IMR-90 (cell line): ENCODE measurements around the gene ZNF407. TPM values are rescaled to one million over a fixed set of nuclear protein-coding genes. Genes with fewer than 3 reads are reported as not detected.

ENCODE experiments used
- ATAC-seq: fragments of 200-7000 bp; cut with Tn5 transposase; 2 replicates; pipeline ENCODE4 v1.9.1; 2020; ENCODE audit warnings: low read depth, mild to moderate bottlenecking, moderate library complexity
- BruUV-seq: library from RNA; stranded (reverse); fragments of 400-500 nt; replicated peaks from 2 replicates; lab custom pipeline; 2021; lab: Mats Ljungman, UMichigan
- CTCF ChIA-PET: fragments of 300-600 bp; formaldehyde crosslinking; extraction: SDS; loops from one replicate; lab custom pipeline; 2021; ENCODE audit warnings: antibody characterized with exemption; lab: Yijun Ruan, JAX
- POLR2A ChIA-PET: fragments of 300-600 bp; sonication (Branson Sonifier 250); formaldehyde crosslinking; loops from one replicate; lab custom pipeline; 2022; ENCODE audit warnings: antibody characterized with exemption; ENCODE audit not compliant: unreplicated experiment; lab: Charles Lee
- DNase-seq: peaks from one replicate; pipeline ENCODE4 v3.0.0; 2013
- H2AFZ ChIP-seq: replicated peaks from 2 replicates; pipeline ENCODE3; 2013; ENCODE audit warnings: low read length, mild to moderate bottlenecking; ENCODE audit not compliant: poor library complexity
- H2AK5ac ChIP-seq: 2 replicates; pipeline ENCODE4 v1.6.1; 2013; ENCODE audit warnings: low read depth, low read length, inconsistent platforms
- H2AK9ac ChIP-seq: replicated peaks from 2 replicates; pipeline ENCODE3; 2013; ENCODE audit warnings: mild to moderate bottlenecking, low read depth, low read length, moderate library complexity; ENCODE audit not compliant: poor library complexity
- H2BK120ac ChIP-seq: 2 replicates; pipeline ENCODE4 v1.6.1; 2013; ENCODE audit warnings: low read depth, low read length, inconsistent platforms
- H2BK15ac ChIP-seq: 3 replicates; pipeline ENCODE4 v1.6.1; 2013; ENCODE audit warnings: low read depth, low read length, inconsistent platforms
- H2BK20ac ChIP-seq: 2 replicates; pipeline ENCODE4 v1.6.1; 2013; ENCODE audit warnings: low read depth, mild to moderate bottlenecking, inconsistent platforms, low read length, moderate library complexity
- H2BK5ac ChIP-seq: 2 replicates; pipeline ENCODE4 v1.6.1; 2013; ENCODE audit warnings: mild to moderate bottlenecking, low read depth, low read length, inconsistent platforms; ENCODE audit not compliant: poor library complexity, severe bottlenecking
- H3K14ac ChIP-seq: replicated peaks from 2 replicates; pipeline ENCODE4 v1.6.1; 2013; ENCODE audit warnings: low read depth, low read length, inconsistent platforms
- H3K18ac ChIP-seq: 2 replicates; pipeline ENCODE4 v1.6.1; 2013; ENCODE audit warnings: low read depth, low read length, control low read depth
- H3K23ac ChIP-seq: 2 replicates; pipeline ENCODE4 v1.6.1; 2013; ENCODE audit warnings: low read depth, low read length, inconsistent platforms
- H3K27ac ChIP-seq: 2 replicates; pipeline ENCODE4 v1.5.1; 2013; ENCODE audit warnings: mild to moderate bottlenecking, control low read depth, low read length; ENCODE audit not compliant: insufficient read depth
- H3K27me3 ChIP-seq: 2 replicates; pipeline ENCODE4 v1.6.1; 2013; ENCODE audit warnings: low read length; ENCODE audit not compliant: control insufficient read depth, insufficient read depth
- H3K36me3 ChIP-seq: 2 replicates; pipeline ENCODE4 v1.6.1; 2013; ENCODE audit warnings: low read length, mixed read lengths; ENCODE audit not compliant: control insufficient read depth, insufficient read depth
- H3K4ac ChIP-seq: 2 replicates; pipeline ENCODE4 v1.6.1; 2013; ENCODE audit warnings: low read depth, low read length, inconsistent platforms
- H3K4me1 ChIP-seq: 2 replicates; pipeline ENCODE4 v1.6.1; 2013; ENCODE audit warnings: low read length, mixed read lengths; ENCODE audit not compliant: control insufficient read depth, insufficient read depth
- H3K4me2 ChIP-seq: 2 replicates; pipeline ENCODE4 v1.6.1; 2013; ENCODE audit warnings: low read depth, mild to moderate bottlenecking, control low read depth, low read length, moderate library complexity
- H3K4me3 ChIP-seq: 2 replicates; pipeline ENCODE4 v1.5.1; 2013; ENCODE audit warnings: low read depth, mild to moderate bottlenecking, control low read depth, low read length, moderate library complexity; ENCODE audit not compliant: insufficient read depth
- H3K56ac ChIP-seq: 2 replicates; pipeline ENCODE4 v1.6.1; 2013; ENCODE audit warnings: low read length, inconsistent platforms; ENCODE audit not compliant: insufficient read depth; ENCODE audit errors: extremely low read depth
- H3K79me1 ChIP-seq, 2 experiments: 2 replicates each; pipeline ENCODE4 v1.6.1; 2013; ENCODE audit warnings: low read length in 2 of 2, inconsistent platforms in 1 of 2, low read depth in 1 of 2
- H3K9ac ChIP-seq: 2 replicates; pipeline ENCODE4 v1.6.1; 2013; ENCODE audit warnings: low read depth, low read length, control low read depth
- H3K9me1 ChIP-seq: 2 replicates; pipeline ENCODE4 v1.6.1; 2013; ENCODE audit warnings: low read length, inconsistent platforms; ENCODE audit not compliant: insufficient read depth
- H3K9me3 ChIP-seq: 2 replicates; pipeline ENCODE4 v1.6.1; 2013; ENCODE audit warnings: low read length; ENCODE audit not compliant: control insufficient read depth, insufficient read depth
- H4K20me1 ChIP-seq: 2 replicates; pipeline ENCODE4 v1.6.1; 2013; ENCODE audit warnings: low read length, inconsistent platforms; ENCODE audit not compliant: insufficient read depth
- H4K5ac ChIP-seq: 2 replicates; pipeline ENCODE4 v1.6.1; 2013; ENCODE audit warnings: mild to moderate bottlenecking, low read depth, low read length, control low read depth
- H4K8ac ChIP-seq, 2 experiments: 2 replicates each; pipeline ENCODE4 v1.6.1; 2013; ENCODE audit warnings: low read depth in 2 of 2, low read length in 2 of 2, control low read depth in 1 of 2, inconsistent platforms in 1 of 2
- H4K91ac ChIP-seq: 2 replicates; pipeline ENCODE4 v1.6.1; 2013; ENCODE audit warnings: low read depth, low read length, inconsistent platforms; ENCODE audit not compliant: insufficient read depth
- BHLHE40 ChIP-seq: fragments of 150-350 bp; IDR thresholded peaks from 2 replicates; pipeline ENCODE4 v1.6.1; 2016; ENCODE audit warnings: mild to moderate bottlenecking, low read depth, low read length
- CEBPB ChIP-seq: IDR thresholded peaks from 2 replicates; pipeline ENCODE4 v1.6.1; 2012; ENCODE audit warnings: low read depth, low read length, improper control_type of control experiment
- CHD1 ChIP-seq: IDR thresholded peaks from 2 replicates; pipeline ENCODE4 v1.6.1; 2012; ENCODE audit warnings: low read depth, low read length, improper control_type of control experiment
- FOS ChIP-seq: fragments of 150-350 bp; IDR thresholded peaks from 2 replicates; pipeline ENCODE4 v1.6.1; 2016; ENCODE audit warnings: low read depth, low read length
- MAFK ChIP-seq: IDR thresholded peaks from 2 replicates; pipeline ENCODE4 v1.6.1; 2012; ENCODE audit warnings: low read depth, low read length, improper control_type of control experiment
- MAZ ChIP-seq: IDR thresholded peaks from 2 replicates; pipeline ENCODE4 v1.6.1; 2012; ENCODE audit warnings: low read depth, mild to moderate bottlenecking, low read length, improper control_type of control experiment, moderate library complexity, borderline replicate concordance
- NFE2L2 ChIP-seq: fragments of 150-350 bp; IDR thresholded peaks from 2 replicates; pipeline ENCODE4 v1.6.1; 2016; ENCODE audit warnings: low read depth, mild to moderate bottlenecking, low read length
- POLR2A ChIP-seq: IDR thresholded peaks from 2 replicates; pipeline ENCODE4 v1.6.1; 2012; ENCODE audit warnings: mild to moderate bottlenecking, low read depth, low read length
- RAD21 ChIP-seq: IDR thresholded peaks from 2 replicates; pipeline ENCODE4 v1.6.1; 2012; ENCODE audit warnings: low read length, improper control_type of control experiment
- RFX5 ChIP-seq: IDR thresholded peaks from 2 replicates; pipeline ENCODE4 v1.8.0; 2012; ENCODE audit warnings: low read depth, mild to moderate bottlenecking, low read length, moderate library complexity
- SMC3 ChIP-seq: fragments of 150-350 bp; IDR thresholded peaks from 2 replicates; pipeline ENCODE4 v1.6.1; 2016; ENCODE audit warnings: low read depth, mild to moderate bottlenecking, antibody characterized with exemption, low read length, moderate library complexity
- WGBS, 2 experiments: methylation state at CpG; one replicate each; pipeline versions ENCODE4 v1.1.5 to v1.1.7; 2013; ENCODE audit warnings: missing lambda C conversion rate in 2 of 2; ENCODE audit not compliant: insufficient read length in 1 of 2; ENCODE audit errors: extremely low coverage in 2 of 2; 5-methylcytosine and 5-hydroxymethylcytosine counted together
- dilution Hi-C: fragments of 300-500 bp; cut with HindIII; formaldehyde crosslinking; loops from one replicate; pipeline ENCODE4 v1.14.3; 2018; ENCODE audit warnings: low sequenced_read_pairs; ENCODE audit not compliant: unreplicated experiment
- in situ Hi-C: fragments of 300-500 bp; cut with MboI; formaldehyde crosslinking; loops from 3 replicates; pipeline ENCODE4 v1.14.3; 2019; ENCODE audit warnings: low sequenced_read_pairs, inconsistent platforms, mixed read lengths
- intact Hi-C: fragments of 100-400 bp; cut with micrococcal nuclease; formaldehyde crosslinking; loops from 2 replicates; pipeline ENCODE4 v1.10.0; 2022
- polyA plus RNA-seq, 3 experiments: library from polyadenylated mRNA; depleted of rRNA; stranded (reverse); fragments of >200 nt; gene quantifications; 2 replicates each; pipeline ENCODE4 v1.2.3, GENCODE V29; 2012; ENCODE audit warnings: low replicate concordance in 1 of 3
- total RNA-seq: library from RNA; depleted of rRNA; stranded (reverse); fragments of >200 nt; gene quantifications from 2 replicates; pipeline ENCODE4 v1.2.3, GENCODE V29; 2012
- TF ChIP-seq, protein P1 (sequence below): fragments of 150-350 bp; IDR thresholded peaks from 2 replicates; pipeline ENCODE4 v1.6.1; 2016; ENCODE audit warnings: low read depth, mild to moderate bottlenecking, low read length, moderate library complexity, borderline replicate concordance
- TF ChIP-seq, protein P2 (sequence below): conservative IDR thresholded peaks from 2 replicates; pipeline ENCODE4 v1.5.1; 2012; ENCODE audit warnings: mild to moderate bottlenecking, low read depth, low read length, improper control_type of control experiment

The ZNF407 gene
- total and polyA plus RNA-seq, 2 of the 4 experiments (the other 2 are of a cell fraction) = 3.1 to 20.1 TPM

DNA sequence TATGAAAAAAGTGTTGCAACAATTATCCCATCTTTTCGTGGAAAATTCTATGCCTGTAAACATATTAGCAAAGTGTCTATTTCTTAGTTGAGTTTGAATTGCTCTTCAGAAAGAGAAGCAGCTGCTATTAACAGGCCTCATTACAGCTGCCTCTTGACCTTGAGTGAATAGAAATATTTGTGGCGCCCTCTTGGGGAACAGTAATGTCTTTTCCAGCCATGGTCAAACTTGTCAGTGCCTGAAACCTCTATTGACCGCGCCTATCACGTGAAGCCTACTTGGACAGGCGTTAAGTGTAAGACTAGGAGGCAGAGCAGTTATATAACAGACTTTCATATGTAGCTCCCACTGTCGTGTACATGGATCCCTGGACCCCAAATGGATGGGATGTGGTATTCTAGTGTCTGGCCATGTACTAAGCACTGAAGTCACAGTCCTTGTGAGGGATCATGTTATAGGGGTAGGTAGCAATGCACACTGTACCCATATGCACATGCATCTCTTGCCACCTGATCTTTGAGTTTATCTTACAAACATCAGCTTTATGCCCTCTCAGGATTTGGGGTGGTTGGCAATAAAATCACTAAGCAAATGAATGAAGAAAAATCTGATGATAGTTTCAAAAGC is 366.3 kb downstream of the ZNF407 start:
- H3K79me1 ChIP-seq = 0 out of 4 replicates have a peak, but pooled peaks cover 0 to 3% of the 10 kb centered on the region in 2 experiments
- H2BK20ac ChIP-seq = peak overlapping the region; percentile 15; the same call in 1 of the 2 replicates
- no peak overlapping the region for H2BK5ac ChIP-seq
- BruUV-seq = no TSS peak
- H2AFZ ChIP-seq = no peak overlapping the region
- no peaks in the 10 kb centered on the region for H3K27me3 ChIP-seq
- H3K18ac ChIP-seq = no peak overlapping the region
- no peak overlapping the region for H3K9ac ChIP-seq
- ATAC-seq = peak; percentile 69
- H3K14ac ChIP-seq = 0 out of 2 replicates have a peak overlapping the region, but pooled peaks have one; percentile 12
- no peak overlapping the region for H3K56ac ChIP-seq
- no peaks in the 10 kb centered on the region for H4K20me1 ChIP-seq
- H3K36me3 ChIP-seq = no peaks in the 10 kb centered on the region
- TF ChIP-seq, protein P1, sequence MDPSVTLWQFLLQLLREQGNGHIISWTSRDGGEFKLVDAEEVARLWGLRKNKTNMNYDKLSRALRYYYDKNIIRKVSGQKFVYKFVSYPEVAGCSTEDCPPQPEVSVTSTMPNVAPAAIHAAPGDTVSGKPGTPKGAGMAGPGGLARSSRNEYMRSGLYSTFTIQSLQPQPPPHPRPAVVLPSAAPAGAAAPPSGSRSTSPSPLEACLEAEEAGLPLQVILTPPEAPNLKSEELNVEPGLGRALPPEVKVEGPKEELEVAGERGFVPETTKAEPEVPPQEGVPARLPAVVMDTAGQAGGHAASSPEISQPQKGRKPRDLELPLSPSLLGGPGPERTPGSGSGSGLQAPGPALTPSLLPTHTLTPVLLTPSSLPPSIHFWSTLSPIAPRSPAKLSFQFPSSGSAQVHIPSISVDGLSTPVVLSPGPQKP = no peak
- TF ChIP-seq FOS (no peak), RAD21 (peak; percentile 52), POLR2A (no peak), RFX5 (no peak), CEBPB (no peak), NFE2L2 (no peak), CHD1 (no peak), MAFK (no peak), MAZ (no peak), SMC3 (peak; percentile 44), BHLHE40 (no peak)
- TF ChIP-seq, protein P2, sequence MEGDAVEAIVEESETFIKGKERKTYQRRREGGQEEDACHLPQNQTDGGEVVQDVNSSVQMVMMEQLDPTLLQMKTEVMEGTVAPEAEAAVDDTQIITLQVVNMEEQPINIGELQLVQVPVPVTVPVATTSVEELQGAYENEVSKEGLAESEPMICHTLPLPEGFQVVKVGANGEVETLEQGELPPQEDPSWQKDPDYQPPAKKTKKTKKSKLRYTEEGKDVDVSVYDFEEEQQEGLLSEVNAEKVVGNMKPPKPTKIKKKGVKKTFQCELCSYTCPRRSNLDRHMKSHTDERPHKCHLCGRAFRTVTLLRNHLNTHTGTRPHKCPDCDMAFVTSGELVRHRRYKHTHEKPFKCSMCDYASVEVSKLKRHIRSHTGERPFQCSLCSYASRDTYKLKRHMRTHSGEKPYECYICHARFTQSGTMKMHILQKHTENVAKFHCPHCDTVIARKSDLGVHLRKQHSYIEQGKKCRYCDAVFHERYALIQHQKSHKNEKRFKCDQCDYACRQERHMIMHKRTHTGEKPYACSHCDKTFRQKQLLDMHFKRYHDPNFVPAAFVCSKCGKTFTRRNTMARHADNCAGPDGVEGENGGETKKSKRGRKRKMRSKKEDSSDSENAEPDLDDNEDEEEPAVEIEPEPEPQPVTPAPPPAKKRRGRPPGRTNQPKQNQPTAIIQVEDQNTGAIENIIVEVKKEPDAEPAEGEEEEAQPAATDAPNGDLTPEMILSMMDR = peak; percentile 51
- ChIA-PET POLR2A (no interaction called here), CTCF (interaction anchor here (0.6 to 1.0 kb wide), 4 partner anchors 14 to 1845 kb away, joined by 3 to 8 read pairs (median 6); no protein-coding TSS in a partner anchor)
- H2BK120ac ChIP-seq = 0 out of 2 replicates have a peak overlapping the region, but pooled peaks have one; percentile 1
- no peak overlapping the region for H3K27ac ChIP-seq
- no peaks in the 10 kb centered on the region; the same call in 1 of the 2 replicates for H3K9me1 ChIP-seq
- peak overlapping the region; percentile 18; the same call in 1 of the 3 replicates for H2BK15ac ChIP-seq
- no peak overlapping the region; the same call in 1 of the 2 replicates for H3K4ac ChIP-seq
- 0 out of 2 replicates have a peak overlapping the region, but pooled peaks have one; percentile 20 for H4K91ac ChIP-seq
- peak overlapping the region in 1 of 2 experiments; percentile 28; a peak in 2 of 4 replicates for H4K8ac ChIP-seq
- in situ Hi-C loops = loop anchor here (5.0 kb wide), 1 partner anchor 302 kb away; no protein-coding TSS in a partner anchor
- H2AK9ac ChIP-seq = no peak overlapping the region
- H3K4me3 ChIP-seq = no peak overlapping the region
- no peaks in the 10 kb centered on the region for H3K4me1 ChIP-seq
- intact Hi-C loops = loop anchor here (1.0 kb wide), 1 partner anchor 307 kb away; no protein-coding TSS in a partner anchor
- H2AK5ac ChIP-seq = no peak overlapping the region; the same call in 1 of the 2 replicates
- no peak overlapping the region for H3K23ac ChIP-seq
- no peak overlapping the region for H3K4me2 ChIP-seq
- peak; percentile 56 for DNase-seq
- H3K9me3 ChIP-seq = no peaks in the 10 kb centered on the region
- no peak overlapping the region for H4K5ac ChIP-seq
- dilution Hi-C loops = no loop called here
- WGBS, 2 experiments = 34% methylated on average over 2 of the region's 7 CpGs; no CpG with 5 or more reads in 1 of the 2 experiments
